ENCODE data around the gene NAXE.

DNA sequence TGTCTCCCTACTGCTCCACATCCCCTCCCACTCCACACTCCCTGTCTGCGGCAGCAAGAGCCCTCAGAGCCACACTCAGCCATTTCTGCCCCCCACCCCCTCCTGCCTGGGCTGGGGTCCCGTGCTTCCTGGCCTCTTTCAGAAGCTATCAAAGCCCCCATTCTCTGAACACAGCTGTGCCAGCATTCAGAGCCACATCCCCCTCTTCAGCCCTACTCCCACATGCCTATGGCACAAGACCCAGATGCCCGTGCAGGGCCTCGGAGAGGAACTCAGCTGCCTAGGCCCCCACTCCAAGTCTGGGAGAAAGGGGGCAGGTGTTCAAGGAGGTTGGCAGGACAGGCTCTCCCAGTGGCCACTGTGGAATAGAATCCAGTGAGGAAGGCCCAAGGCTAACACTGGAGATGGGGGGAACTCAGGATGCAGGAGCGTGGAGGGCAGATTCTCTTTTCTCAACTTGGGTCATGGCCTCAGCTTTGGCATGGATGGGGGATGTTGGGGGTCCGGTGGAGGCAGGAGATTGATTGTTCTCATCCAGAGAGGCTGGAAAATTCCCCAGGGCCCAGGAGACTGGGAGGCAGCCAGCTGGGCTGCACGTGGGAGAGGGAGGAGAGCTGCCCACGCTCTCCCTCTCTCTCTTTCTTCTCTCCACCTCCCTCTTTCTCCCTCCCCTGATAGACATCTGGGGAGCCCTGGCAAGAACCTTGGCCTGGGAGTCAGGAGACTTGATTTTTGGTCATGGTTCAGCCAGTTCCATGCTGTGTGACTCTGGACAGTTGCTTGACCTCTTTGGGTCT, 46.8 kb downstream of the NAXE start:
- TF ChIP-seq CTCF (IDR thresholded peaks at IDR 0.05; ENCODE audit: low read length): no peak
- TF ChIP-seq EZH2 (IDR thresholded peaks at IDR 0.05; ENCODE audit: borderline replicate concordance, low read length): no peak
